Pons (tissue), 1 donor: ENCODE results near the gene OR2G6.

Experiments used
- DNase-seq: peaks from one replicate; pipeline ENCODE4 v3.0.0-alpha.2; 2016; ENCODE audit warnings: low spot score

The OR2G6 gene

GRCh38 chr1:248576260-248576980 lies 68.5 kb downstream of the OR2G6 start:
- no peak for DNase-seq
